Glutamatergic neuron (in vitro differentiated cells): ENCODE measurements around the gene SLIT1. TPM values are rescaled to one million over a fixed set of nuclear protein-coding genes. Genes with fewer than 3 reads are reported as not detected.

Experiments
- DNase-seq: peaks from one replicate; pipeline ENCODE4 v3.0.0; 2022
- H3K27ac Mint-ChIP-seq: one replicate; pipeline ENCODE4 v1.8.0; 2020; ENCODE audit warnings: mild to moderate bottlenecking, mixed read lengths, inconsistent platforms; ENCODE audit not compliant: unreplicated experiment
- H3K27me3 Mint-ChIP-seq: one replicate; pipeline ENCODE4 v1.8.0; 2020; ENCODE audit warnings: mild to moderate bottlenecking, moderate library complexity, mixed read lengths, inconsistent platforms; ENCODE audit not compliant: unreplicated experiment
- H3K36me3 Mint-ChIP-seq: one replicate; pipeline ENCODE4 v1.8.0; 2020; ENCODE audit warnings: mild to moderate bottlenecking, mixed read lengths, inconsistent platforms; ENCODE audit not compliant: unreplicated experiment
- H3K4me1 Mint-ChIP-seq: one replicate; pipeline ENCODE4 v1.8.0; 2020; ENCODE audit warnings: mild to moderate bottlenecking, low read depth, mixed read lengths, inconsistent platforms; ENCODE audit not compliant: unreplicated experiment
- H3K4me3 Mint-ChIP-seq: one replicate; pipeline ENCODE4 v1.8.0; 2020; ENCODE audit warnings: mild to moderate bottlenecking, mixed read lengths, inconsistent platforms; ENCODE audit not compliant: unreplicated experiment
- H3K9me3 Mint-ChIP-seq: one replicate; pipeline ENCODE4 v1.8.0; 2020; ENCODE audit warnings: mild to moderate bottlenecking, moderate library complexity, mixed read lengths, inconsistent platforms; ENCODE audit not compliant: unreplicated experiment
- CTCF ChIP-seq: fragments of 200-600 bp; sonication (generic); IDR thresholded peaks from one replicate; pipeline ENCODE4 v1.5.0; 2021; ENCODE audit not compliant: partially characterized antibody, unreplicated experiment
- total RNA-seq: library from RNA; stranded (reverse); fragmentation: NEBNext Ultra II Directional; extraction: Animal tissue kit (Norgen Biotek cat#: 25700); gene quantifications from one replicate; pipeline ENCODE4 v1.2.1, GENCODE V29; 2021; ENCODE audit not compliant: unreplicated experiment

The SLIT1 gene
- total RNA-seq, 1 donor from 2014 or later = 11.3 TPM

DNA sequence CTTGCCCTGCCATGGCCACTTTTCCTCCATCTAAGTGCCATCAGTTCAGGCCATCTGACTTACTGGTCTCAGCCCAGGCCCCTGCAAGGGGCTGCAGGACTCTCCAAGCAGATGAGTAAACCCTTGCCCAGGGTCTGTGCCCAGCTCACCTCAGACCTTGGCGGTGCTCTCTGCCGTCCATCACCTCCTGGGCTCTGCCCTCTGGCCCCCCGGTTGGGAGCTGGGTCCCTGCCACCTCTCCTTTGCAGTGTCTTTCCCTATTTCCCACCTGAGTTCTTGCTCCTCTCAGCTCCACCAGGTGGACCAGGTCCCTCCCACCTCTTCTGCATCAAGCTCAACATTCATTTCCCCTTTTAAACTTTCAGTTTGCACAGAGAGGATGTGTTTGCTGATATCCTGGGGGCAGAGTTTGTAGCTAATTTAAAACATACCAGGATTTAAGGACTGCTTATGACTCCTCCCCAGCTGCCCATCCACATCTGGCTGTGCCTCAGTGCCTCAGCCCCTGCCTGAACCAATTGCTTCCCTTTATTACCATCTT lies 135.5 kb downstream of the SLIT1 start:
- Mint-ChIP-seq H3K36me3 (peaks cover 8% of the 10 kb centered on the region), H3K4me1 (peaks cover 6% of the 10 kb centered on the region), H3K4me3 (no peak overlapping the region), H3K9me3 (peaks cover 4% of the 10 kb centered on the region), H3K27me3 (peaks cover 2% of the 10 kb centered on the region), H3K27ac (no peak overlapping the region)
- no peak for TF ChIP-seq CTCF
- DNase-seq = no peak

DNA sequence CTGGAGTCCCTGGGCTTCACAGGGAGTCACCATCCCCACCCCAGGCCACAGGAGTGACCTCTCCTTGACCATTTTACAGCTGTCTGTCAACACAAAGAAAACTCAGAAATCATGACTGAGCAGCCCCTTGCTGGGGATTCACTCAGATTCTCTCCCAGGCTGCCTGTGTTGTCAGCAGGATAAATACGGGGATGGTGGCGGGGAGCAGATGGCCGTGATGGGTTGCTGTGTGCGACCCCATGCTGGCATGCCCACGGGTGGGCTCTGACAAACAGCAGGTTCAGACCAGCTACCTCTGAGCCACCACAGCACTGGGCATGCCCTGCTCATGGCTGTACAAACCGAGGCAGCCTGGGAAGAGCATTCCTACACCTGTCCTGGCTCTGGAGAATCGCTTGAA lies 136.1 kb downstream of the SLIT1 start:
- Mint-ChIP-seq H3K27ac (no peak overlapping the region), H3K4me3 (no peak overlapping the region), H3K27me3 (peaks cover 2% of the 10 kb centered on the region), H3K4me1 (peaks cover 6% of the 10 kb centered on the region), H3K9me3 (peaks cover 4% of the 10 kb centered on the region), H3K36me3 (peaks cover 8% of the 10 kb centered on the region)
- no peak for TF ChIP-seq CTCF
- DNase-seq = no peak

- no peak for DNase-seq
- Mint-ChIP-seq H3K36me3 (peaks cover 8% of the 10 kb centered on the region), H3K4me3 (no peak overlapping the region), H3K27ac (no peak overlapping the region), H3K4me1 (peaks cover 6% of the 10 kb centered on the region), H3K9me3 (peaks cover 6% of the 10 kb centered on the region), H3K27me3 (peaks cover 2% of the 10 kb centered on the region)
- TF ChIP-seq CTCF = no peak
These were observed 136.9 kb downstream of the SLIT1 start for GRCh38 chr10:97048649-97049427.

DNA sequence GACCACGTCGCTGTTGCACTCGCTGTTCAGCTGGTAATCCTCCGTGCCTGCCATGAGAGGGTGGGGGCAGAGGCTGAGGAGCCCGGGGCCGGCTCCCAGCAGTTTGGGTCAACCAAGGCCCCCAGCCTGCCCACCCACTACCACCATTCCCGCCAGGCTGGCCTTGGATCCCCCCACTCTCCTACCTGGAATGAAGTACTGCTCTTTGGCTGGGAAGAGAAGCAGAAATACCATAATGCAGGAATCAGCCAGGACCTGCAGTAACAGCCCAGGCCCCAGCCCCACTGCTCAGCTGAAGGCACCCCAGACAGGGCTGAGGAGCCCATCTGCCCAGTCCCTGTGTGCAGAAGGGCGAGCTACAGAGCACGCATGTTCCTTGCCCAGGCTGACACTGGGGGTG lies 138.0 kb downstream of the SLIT1 start:
- Mint-ChIP-seq H3K4me3 (no peak overlapping the region), H3K27ac (no peak overlapping the region), H3K36me3 (peaks cover 8% of the 10 kb centered on the region), H3K27me3 (peaks cover 2% of the 10 kb centered on the region), H3K4me1 (no peaks in the 10 kb centered on the region), H3K9me3 (peaks cover 6% of the 10 kb centered on the region)
- no peak for DNase-seq
- TF ChIP-seq CTCF = no peak

DNA sequence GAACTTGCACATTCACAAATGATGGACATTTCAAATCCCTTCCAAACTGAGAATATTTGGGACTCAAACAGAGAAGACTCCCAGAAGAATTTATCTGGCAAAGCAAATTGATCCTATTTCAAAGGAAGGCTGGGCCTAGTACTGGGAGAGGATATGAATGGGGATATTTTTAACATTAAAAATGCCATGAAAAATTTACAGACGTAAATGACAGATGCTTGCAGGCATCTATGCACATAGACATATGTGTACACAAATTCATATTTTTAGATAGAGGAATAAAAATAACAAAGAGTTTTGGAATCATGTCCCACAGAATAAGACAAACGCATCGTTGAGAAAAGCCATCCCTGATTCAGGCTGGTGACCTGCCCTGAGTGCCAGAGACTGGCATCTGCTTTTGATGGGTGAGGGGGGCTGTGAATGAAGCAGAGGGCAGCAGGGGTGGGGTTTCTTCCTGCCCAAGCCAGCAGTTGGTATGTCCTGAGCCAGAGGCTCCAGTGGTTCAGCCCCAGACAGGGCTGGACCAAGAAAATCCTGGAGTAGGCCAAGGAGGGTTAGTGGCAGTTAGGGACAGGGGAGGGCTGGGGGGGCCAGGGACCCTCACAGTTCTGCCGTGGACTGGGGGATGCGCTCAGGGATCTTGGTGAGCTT lies 138.5 kb downstream of the SLIT1 start:
- TF ChIP-seq CTCF = no peak
- H3K27me3 Mint-ChIP-seq = peaks cover 2% of the 10 kb centered on the region
- DNase-seq = no peak
- peaks cover 6% of the 10 kb centered on the region for H3K9me3 Mint-ChIP-seq
- H3K4me1 Mint-ChIP-seq = no peaks in the 10 kb centered on the region
- no peak overlapping the region for H3K4me3 Mint-ChIP-seq
- no peak overlapping the region for H3K27ac Mint-ChIP-seq
- H3K36me3 Mint-ChIP-seq = peaks cover 8% of the 10 kb centered on the region
